ENCODE measurements around the gene ATP2B2.

- TF ChIP-seq POLR2AphosphoS5 (IDR thresholded peaks at IDR 0.05) (no peak), CTCF (IDR thresholded peaks at IDR 0.05) (no peak)
These were observed 1.3 kb upstream of the ATP2B2 start for GRCh38 chr3:10506696-10507095.

All from transverse colon (tissue), 4 donors.